ENCODE results near the gene CLEC18C.
"Not testable (repeated sequence)": the region's sequence is repeated elsewhere in the genome, so short reads cannot be mapped to it uniquely, and the experiment has no call there.

CLEC18C gene

GRCh38 chr16:70143231-70143895 is 30.2 kb upstream of the CLEC18C start:
- H3K79me2 ChIP-seq (ENCODE audit: low read length): not testable (repeated sequence)

GRCh38 chr16:70147853-70148252 is 25.7 kb upstream of the CLEC18C start:
- not testable (repeated sequence) for H3K4me3 ChIP-seq (ENCODE audit: low read length); H3K9me3 ChIP-seq (replicated peaks; ENCODE audit: insufficient read depth, low read length); H4K20me1 ChIP-seq (ENCODE audit: insufficient read depth, low read length); H3K9ac ChIP-seq (ENCODE audit: low read length); H3K4me2 ChIP-seq (ENCODE audit: low read depth, low read length); H2AFZ ChIP-seq (ENCODE audit: low read length); H3K79me2 ChIP-seq (ENCODE audit: low read length); H3K36me3 ChIP-seq (replicated peaks; ENCODE audit: insufficient read depth, low read length); H3K4me1 ChIP-seq (ENCODE audit: low read length); H3K27me3 ChIP-seq (replicated peaks; ENCODE audit: insufficient read depth, low read length); H3F3A ChIP-seq (ENCODE audit: insufficient read depth, low read length); DNase-seq; H3K9me2 ChIP-seq (replicated peaks; ENCODE audit: insufficient read depth, low read length); H3K27ac ChIP-seq (ENCODE audit: low read length)

More at GRCh38 chr16:70143231-70143895, 30.2 kb upstream of the CLEC18C start:
- H3K27ac ChIP-seq (ENCODE audit: low read length); H2AFZ ChIP-seq (ENCODE audit: low read length); H3K27me3 ChIP-seq (replicated peaks; ENCODE audit: insufficient read depth, low read length); H3K9me2 ChIP-seq (replicated peaks; ENCODE audit: insufficient read depth, low read length); H3K9ac ChIP-seq (ENCODE audit: low read length); H3K4me2 ChIP-seq (ENCODE audit: low read depth, low read length); H3K9me3 ChIP-seq (replicated peaks; ENCODE audit: insufficient read depth, low read length); DNase-seq; H3K4me3 ChIP-seq (ENCODE audit: low read length); H3K4me1 ChIP-seq (ENCODE audit: low read length); H4K20me1 ChIP-seq (ENCODE audit: insufficient read depth, low read length); H3F3A ChIP-seq (ENCODE audit: insufficient read depth, low read length); H3K36me3 ChIP-seq (replicated peaks; ENCODE audit: insufficient read depth, low read length): not testable (repeated sequence)

DNA sequence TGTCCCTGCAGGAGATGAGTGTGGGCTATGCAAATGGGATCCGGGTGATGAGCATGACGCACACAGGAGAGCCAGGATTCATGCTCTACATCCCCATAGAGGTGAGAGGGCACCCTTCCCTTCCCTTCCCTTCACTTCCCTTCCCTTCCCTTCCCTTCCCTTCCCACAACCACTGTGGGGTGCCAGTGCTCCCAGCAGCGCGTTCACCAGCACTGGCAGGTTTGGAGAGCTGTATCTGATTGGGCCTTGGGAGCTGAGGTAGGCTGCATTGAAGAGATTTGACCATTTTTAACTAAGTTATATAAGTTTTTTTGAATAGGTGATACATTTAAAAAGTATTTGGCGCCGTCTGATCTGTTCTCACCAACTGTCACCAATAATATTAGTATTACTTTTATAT is 25.1 kb upstream of the CLEC18C start:
- H3K4me3 ChIP-seq (ENCODE audit: low read length); H3K9ac ChIP-seq (ENCODE audit: low read length); H3K9me3 ChIP-seq (replicated peaks; ENCODE audit: insufficient read depth, low read length); H4K20me1 ChIP-seq (ENCODE audit: insufficient read depth, low read length); H3K79me2 ChIP-seq (ENCODE audit: low read length); H3K27ac ChIP-seq (ENCODE audit: low read length); H3K27me3 ChIP-seq (replicated peaks; ENCODE audit: insufficient read depth, low read length); H3F3A ChIP-seq (ENCODE audit: insufficient read depth, low read length); H3K4me2 ChIP-seq (ENCODE audit: low read depth, low read length); H3K4me1 ChIP-seq (ENCODE audit: low read length); H2AFZ ChIP-seq (ENCODE audit: low read length); H3K9me2 ChIP-seq (replicated peaks; ENCODE audit: insufficient read depth, low read length); DNase-seq; H3K36me3 ChIP-seq (replicated peaks; ENCODE audit: insufficient read depth, low read length): not testable (repeated sequence)

DNA sequence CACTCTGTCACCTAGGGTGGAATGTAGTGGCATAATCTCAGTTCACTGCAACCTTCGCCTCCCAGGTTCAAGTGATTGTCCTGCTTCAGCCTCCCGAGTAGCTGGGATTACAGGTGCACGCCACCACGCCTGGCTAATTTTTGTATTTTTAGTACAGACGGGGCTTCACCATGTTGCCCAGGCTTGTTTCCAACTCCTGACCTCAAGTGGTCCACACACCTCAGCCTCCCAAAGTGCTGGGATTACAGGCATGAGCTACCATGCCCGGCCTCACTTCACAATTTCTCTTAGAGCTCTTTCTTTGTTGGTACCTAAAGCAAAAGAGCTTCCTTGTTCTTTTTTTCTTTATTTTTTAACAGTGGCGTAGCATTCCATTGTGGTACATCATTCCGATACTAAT is 24.3 kb upstream of the CLEC18C start:
- H3K9me3 ChIP-seq (replicated peaks; ENCODE audit: insufficient read depth, low read length); H4K20me1 ChIP-seq (ENCODE audit: insufficient read depth, low read length); H3F3A ChIP-seq (ENCODE audit: insufficient read depth, low read length); H3K4me3 ChIP-seq (ENCODE audit: low read length); H3K27ac ChIP-seq (ENCODE audit: low read length); H3K79me2 ChIP-seq (ENCODE audit: low read length); DNase-seq; H3K4me2 ChIP-seq (ENCODE audit: low read depth, low read length); H3K9me2 ChIP-seq (replicated peaks; ENCODE audit: insufficient read depth, low read length); H3K27me3 ChIP-seq (replicated peaks; ENCODE audit: insufficient read depth, low read length); H3K4me1 ChIP-seq (ENCODE audit: low read length); H2AFZ ChIP-seq (ENCODE audit: low read length); H3K9ac ChIP-seq (ENCODE audit: low read length); H3K36me3 ChIP-seq (replicated peaks; ENCODE audit: insufficient read depth, low read length): not testable (repeated sequence)

DNA sequence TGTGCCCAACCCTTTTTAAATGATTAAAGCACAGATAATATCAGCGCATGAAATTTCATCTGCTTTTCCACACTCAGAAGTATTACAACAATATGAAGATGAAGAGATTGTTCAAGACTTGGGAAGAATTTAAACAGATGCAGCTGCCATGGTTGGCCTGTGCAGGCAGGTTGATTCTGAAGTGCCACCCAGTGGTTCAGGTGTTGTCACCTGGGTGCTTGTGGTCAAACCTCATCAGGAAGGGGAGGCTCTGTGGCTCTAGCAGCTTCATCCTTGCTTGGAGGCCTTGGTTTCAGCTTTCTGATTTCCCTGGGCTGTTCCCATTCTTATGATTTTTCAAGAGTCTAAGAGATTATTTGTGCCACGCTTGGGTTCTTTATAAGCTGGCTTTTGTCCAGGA is 22.2 kb upstream of the CLEC18C start:
- Histone ChIP-seq H2AFZ (ENCODE audit: low read length) (no peak overlapping the region), H3K36me3 (replicated peaks; ENCODE audit: insufficient read depth, low read length) (peaks cover 6% of the 10 kb centered on the region; the same call in 1 of the 2 replicates), H3K79me2 (ENCODE audit: low read length) (no peaks in the 10 kb centered on the region), H3K4me2 (ENCODE audit: low read depth, low read length) (no peak overlapping the region), H3K4me3 (ENCODE audit: low read length) (no peak overlapping the region), H3K9ac (ENCODE audit: low read length) (no peak overlapping the region), H3K9me2 (replicated peaks; ENCODE audit: insufficient read depth, low read length) (no peaks in the 10 kb centered on the region), H3K9me3 (replicated peaks; ENCODE audit: insufficient read depth, low read length) (no peaks in the 10 kb centered on the region), H3K27ac (ENCODE audit: low read length) (no peak overlapping the region), H3K27me3 (replicated peaks; ENCODE audit: insufficient read depth, low read length) (no peaks in the 10 kb centered on the region), H3K4me1 (ENCODE audit: low read length) (no peaks in the 10 kb centered on the region), H4K20me1 (ENCODE audit: insufficient read depth, low read length) (no peaks in the 10 kb centered on the region), H3F3A (ENCODE audit: insufficient read depth, low read length) (no peaks in the 10 kb centered on the region)
- TF ChIP-seq EZH2phosphoT487 (IDR thresholded peaks at IDR 0.05; ENCODE audit: low read length) (no peak), CTCF (IDR thresholded peaks at IDR 0.05; ENCODE audit: low read length) (no peak), EZH2 (optimal IDR thresholded peaks at IDR 0.05; ENCODE audit: low read depth, low read length) (no peak)
- DNase-seq: no peak

Measured in MM.1S (cell line).